Fibroblast of villous mesenchyme (primary cell): ENCODE results near the gene OR4C15. TPM values are rescaled to one million over a fixed set of nuclear protein-coding genes. Genes with fewer than 3 reads are reported as not detected.

Experiments
- DNase-seq: peaks from one replicate; pipeline ENCODE4 v3.0.0-alpha.2; 2010; ENCODE audit warnings: low read depth
- H3K4me3 ChIP-seq: 2 replicates; pipeline ENCODE4 v1.5.1; 2011; ENCODE audit warnings: low read depth, mild to moderate bottlenecking, low read length
- total RNA-seq: library from RNA; depleted of rRNA; stranded (reverse); fragments of >200 nt; gene quantifications from 2 replicates; pipeline ENCODE4 v1.2.3, GENCODE V29; 2012
- TF ChIP-seq, protein P1 (sequence below): IDR thresholded peaks from 2 replicates; pipeline ENCODE4 v1.5.1; 2012; ENCODE audit warnings: low read depth, mild to moderate bottlenecking, low read length; ENCODE audit not compliant: insufficient read depth

The OR4C15 gene
- total RNA-seq = not detected in 2 replicates

DNA sequence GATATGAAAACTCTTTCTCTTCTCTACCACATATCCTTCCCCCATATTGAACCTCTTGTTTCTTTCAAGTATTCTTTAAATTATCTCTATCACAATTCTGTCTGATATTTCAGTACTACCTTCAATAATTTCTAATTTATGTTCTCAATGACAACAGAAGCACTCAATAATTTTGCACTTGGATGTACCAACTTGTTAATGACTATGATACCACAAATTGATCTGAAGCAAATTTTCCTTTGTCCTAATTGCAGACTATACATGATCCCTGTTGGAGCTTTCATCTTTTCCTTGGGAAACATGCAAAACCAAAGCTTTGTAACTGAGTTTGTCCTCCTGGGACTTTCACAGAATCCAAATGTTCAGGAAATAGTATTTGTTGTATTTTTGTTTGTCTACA is at the start of gene OR4C15:
OR4C15 (plus strand) TSS at position 301 of the 400 bp plus-strand sequence; CDS start at position 301, 0 bp downstream.
- DNase-seq = no peak
- TF ChIP-seq, protein P1, sequence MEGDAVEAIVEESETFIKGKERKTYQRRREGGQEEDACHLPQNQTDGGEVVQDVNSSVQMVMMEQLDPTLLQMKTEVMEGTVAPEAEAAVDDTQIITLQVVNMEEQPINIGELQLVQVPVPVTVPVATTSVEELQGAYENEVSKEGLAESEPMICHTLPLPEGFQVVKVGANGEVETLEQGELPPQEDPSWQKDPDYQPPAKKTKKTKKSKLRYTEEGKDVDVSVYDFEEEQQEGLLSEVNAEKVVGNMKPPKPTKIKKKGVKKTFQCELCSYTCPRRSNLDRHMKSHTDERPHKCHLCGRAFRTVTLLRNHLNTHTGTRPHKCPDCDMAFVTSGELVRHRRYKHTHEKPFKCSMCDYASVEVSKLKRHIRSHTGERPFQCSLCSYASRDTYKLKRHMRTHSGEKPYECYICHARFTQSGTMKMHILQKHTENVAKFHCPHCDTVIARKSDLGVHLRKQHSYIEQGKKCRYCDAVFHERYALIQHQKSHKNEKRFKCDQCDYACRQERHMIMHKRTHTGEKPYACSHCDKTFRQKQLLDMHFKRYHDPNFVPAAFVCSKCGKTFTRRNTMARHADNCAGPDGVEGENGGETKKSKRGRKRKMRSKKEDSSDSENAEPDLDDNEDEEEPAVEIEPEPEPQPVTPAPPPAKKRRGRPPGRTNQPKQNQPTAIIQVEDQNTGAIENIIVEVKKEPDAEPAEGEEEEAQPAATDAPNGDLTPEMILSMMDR = no peak
- H3K4me3 ChIP-seq = no peak within 1 kb of the TSS

DNA sequence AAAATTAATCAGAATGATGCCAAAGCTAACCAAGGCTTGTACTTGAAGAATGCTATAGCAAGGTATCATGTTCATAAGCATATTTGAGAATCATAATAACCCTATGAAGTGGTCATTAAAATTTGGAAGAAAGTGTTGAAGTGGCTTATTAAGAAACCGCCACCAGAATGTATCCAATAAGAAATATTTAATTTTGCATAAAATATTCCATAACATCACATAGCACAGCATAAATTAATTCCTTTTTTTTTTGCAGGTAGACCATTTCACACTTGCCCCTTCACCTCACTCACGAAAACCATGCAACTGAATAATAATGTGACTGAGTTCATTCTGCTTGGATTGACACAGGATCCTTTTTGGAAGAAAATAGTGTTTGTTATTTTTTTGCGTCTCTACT is 17.6 kb downstream of the OR4C15 start, which contains the start of gene OR4C16:
OR4C16 (plus strand) TSS at position 301 of the 400 bp plus-strand sequence; CDS start at position 301, 0 bp downstream.
- TF ChIP-seq, protein P1 = no peak

DNA sequence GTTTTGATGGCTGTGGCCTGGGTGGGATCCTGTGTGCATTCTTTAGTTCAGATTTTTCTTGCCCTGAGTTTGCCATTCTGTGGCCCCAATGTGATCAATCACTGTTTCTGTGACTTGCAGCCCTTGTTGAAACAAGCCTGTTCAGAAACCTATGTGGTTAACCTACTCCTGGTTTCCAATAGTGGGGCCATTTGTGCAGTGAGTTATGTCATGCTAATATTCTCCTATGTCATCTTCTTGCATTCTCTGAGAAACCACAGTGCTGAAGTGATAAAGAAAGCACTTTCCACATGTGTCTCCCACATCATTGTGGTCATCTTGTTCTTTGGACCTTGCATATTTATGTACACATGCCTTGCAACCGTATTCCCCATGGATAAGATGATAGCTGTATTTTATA is 18.3 kb downstream of the OR4C15 start:
- no peak for DNase-seq
- H3K4me3 ChIP-seq = no peak overlapping the region
- TF ChIP-seq, protein P1 = no peak

More for the DNA sequence above, 17.6 kb downstream of the OR4C15 start, which contains the start of gene OR4C16:
- H3K4me3 ChIP-seq = no peak within 1 kb of the TSS
- DNase-seq = no peak

Other genes starting within 250 kb of the OR4C15 start
- gene OR4A16, start 211.3 kb upstream of the OR4C15 start, total RNA-seq = not detected in 2 replicates
- gene OR4A15, start 186.5 kb upstream of the OR4C15 start, total RNA-seq = not detected in 2 replicates
- not detected in 2 replicates for gene OR4C16, start 17.7 kb downstream of the OR4C15 start, total RNA-seq
- not detected in 2 replicates for gene OR4C11, start 53.2 kb downstream of the OR4C15 start, total RNA-seq
- gene OR4P4, start 80.6 kb downstream of the OR4C15 start, total RNA-seq = not detected in 2 replicates
- gene OR4S2, start 93.9 kb downstream of the OR4C15 start, total RNA-seq = not detected in 2 replicates
- not detected in 2 replicates for gene OR4C6, start 107.7 kb downstream of the OR4C15 start, total RNA-seq
- not detected in 2 replicates for gene OR5D13, start 219.0 kb downstream of the OR4C15 start, total RNA-seq
- not detected in 2 replicates for gene OR5D14, start 241.1 kb downstream of the OR4C15 start, total RNA-seq